ENCODE results near the gene RANBP1.

DNA sequence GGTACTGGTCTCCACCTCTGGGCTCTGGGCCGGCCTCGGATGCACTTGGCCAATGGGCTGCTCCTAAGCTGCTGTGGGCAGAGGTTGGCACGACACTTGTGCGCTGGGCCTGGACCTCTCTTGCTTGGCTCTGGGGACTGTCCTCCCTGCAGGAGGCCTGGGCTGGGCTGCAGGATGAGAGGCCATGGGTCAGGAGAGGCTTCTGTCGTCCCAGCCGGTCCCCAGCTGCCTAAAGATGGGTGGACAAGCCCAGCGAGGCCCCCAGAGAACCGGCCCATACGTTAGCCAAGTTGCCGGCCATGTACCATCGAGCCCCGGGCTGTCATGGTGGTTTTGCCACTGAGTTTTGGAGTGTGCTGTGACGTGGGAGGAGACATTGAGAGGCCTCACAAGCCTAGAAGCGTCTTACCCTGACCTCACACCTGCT is 36.6 kb downstream of the RANBP1 start:
- TF ChIP-seq, protein P1, sequence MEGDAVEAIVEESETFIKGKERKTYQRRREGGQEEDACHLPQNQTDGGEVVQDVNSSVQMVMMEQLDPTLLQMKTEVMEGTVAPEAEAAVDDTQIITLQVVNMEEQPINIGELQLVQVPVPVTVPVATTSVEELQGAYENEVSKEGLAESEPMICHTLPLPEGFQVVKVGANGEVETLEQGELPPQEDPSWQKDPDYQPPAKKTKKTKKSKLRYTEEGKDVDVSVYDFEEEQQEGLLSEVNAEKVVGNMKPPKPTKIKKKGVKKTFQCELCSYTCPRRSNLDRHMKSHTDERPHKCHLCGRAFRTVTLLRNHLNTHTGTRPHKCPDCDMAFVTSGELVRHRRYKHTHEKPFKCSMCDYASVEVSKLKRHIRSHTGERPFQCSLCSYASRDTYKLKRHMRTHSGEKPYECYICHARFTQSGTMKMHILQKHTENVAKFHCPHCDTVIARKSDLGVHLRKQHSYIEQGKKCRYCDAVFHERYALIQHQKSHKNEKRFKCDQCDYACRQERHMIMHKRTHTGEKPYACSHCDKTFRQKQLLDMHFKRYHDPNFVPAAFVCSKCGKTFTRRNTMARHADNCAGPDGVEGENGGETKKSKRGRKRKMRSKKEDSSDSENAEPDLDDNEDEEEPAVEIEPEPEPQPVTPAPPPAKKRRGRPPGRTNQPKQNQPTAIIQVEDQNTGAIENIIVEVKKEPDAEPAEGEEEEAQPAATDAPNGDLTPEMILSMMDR (IDR thresholded peaks at IDR 0.05; ENCODE audit: borderline replicate concordance, extremely low read depth, low read length, poor library complexity, severe bottlenecking), result no peak
- TF ChIP-seq EZH2 (IDR thresholded peaks at IDR 0.05; ENCODE audit: borderline replicate concordance, low read depth, low read length, severe bottlenecking), result no peak
